ENCODE measurements around the gene IQUB.
"Not testable (repeated sequence)": the region's sequence is repeated elsewhere in the genome, so short reads cannot be mapped to it uniquely, and the experiment has no call there.

IQUB gene

GRCh38 chr7:123425246-123425645 is 109.1 kb downstream of the IQUB start:
- no peak for TF ChIP-seq CTCF (IDR thresholded peaks at IDR 0.05; ENCODE audit: low read depth, low read length)
- DNase-seq (ENCODE audit: extremely low read depth, low read depth) = no peak

DNA sequence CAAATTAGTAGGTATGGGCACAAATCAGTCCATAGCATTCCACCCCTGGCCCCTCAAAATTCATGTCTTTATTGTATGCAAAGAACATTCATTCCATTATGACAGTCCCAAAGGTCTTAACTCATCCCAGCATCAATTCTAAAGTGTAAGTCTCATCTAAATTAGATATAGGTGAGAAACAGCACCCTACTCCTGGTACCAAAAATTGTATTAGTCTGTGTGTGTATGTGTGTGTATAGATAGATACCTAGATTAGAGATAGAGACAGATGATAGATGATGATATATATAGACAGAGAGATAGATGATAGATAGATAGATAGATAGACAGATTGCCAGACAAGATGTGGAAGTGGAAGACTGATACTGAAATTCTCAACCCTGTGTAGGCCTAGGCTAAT is 109.9 kb downstream of the IQUB start:
- no peak for TF ChIP-seq CTCF (IDR thresholded peaks at IDR 0.05; ENCODE audit: low read depth, low read length)
- no peak for DNase-seq (ENCODE audit: extremely low read depth, low read depth)

DNA sequence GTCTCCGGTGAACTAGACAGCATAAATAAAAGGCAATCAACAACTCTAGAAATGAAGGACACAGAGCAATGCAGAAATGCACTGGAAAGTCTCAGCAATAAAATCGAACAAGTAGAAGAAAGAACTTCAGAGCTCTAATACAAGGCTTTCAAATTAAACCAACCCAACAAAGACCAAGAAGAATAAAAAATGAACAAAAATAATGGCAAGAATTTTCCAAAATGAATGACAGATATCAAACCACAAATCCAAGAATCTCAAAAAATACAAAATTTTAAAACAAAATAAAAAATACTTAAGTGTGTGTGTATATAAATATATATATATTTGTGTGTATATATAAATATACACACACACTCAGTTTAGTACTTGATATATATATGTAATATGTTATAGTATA is 110.8 kb downstream of the IQUB start:
- DNase-seq (ENCODE audit: extremely low read depth, low read depth) = no peak
- TF ChIP-seq CTCF (IDR thresholded peaks at IDR 0.05; ENCODE audit: low read depth, low read length) = no peak

DNA sequence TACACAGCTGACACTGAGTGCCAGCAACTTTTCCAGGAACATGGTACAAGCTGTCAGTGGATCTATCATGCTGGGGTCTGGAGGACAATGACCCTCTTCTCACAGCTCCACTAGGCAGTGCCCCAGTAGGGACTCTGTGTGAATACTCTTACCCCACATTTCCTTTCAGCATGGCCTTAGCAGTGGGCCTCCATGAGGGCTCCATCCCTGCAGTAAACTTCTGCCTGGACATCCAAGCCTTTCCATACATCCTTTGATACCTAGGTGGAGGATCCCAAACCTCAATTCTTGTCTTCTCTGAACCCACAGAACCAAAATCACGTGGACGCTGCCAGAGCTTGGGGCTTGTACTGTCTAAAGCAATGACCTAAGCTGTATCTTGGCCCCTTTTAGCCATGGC is 116.8 kb downstream of the IQUB start:
- no peak for TF ChIP-seq CTCF (IDR thresholded peaks at IDR 0.05; ENCODE audit: low read depth, low read length)
- DNase-seq (ENCODE audit: extremely low read depth, low read depth) = no peak

GRCh38 chr7:123415625-123416024 is 118.8 kb downstream of the IQUB start:
- no peak for TF ChIP-seq CTCF (IDR thresholded peaks at IDR 0.05; ENCODE audit: low read depth, low read length)
- no peak for DNase-seq (ENCODE audit: extremely low read depth, low read depth)

- no peak for TF ChIP-seq CTCF (IDR thresholded peaks at IDR 0.05; ENCODE audit: low read depth, low read length)
- no peak for DNase-seq (ENCODE audit: extremely low read depth, low read depth)
These were observed 124.0 kb downstream of the IQUB start for GRCh38 chr7:123410273-123410904.

GRCh38 chr7:123407951-123408350 is 126.4 kb downstream of the IQUB start:
- not testable (repeated sequence) for DNase-seq (ENCODE audit: extremely low read depth, low read depth)

Data from AG09319 (cell line).